ENCODE results near the gene RRAD. TPM values are rescaled to one million over a fixed set of nuclear protein-coding genes. Genes with fewer than 3 reads are reported as not detected.
A peak's percentile ranks its signal among the peaks of the same experiment; 100 is the strongest.

The RRAD gene
- total and polyA plus RNA-seq, 2 of the 4 experiments (the other 2 are of a cell fraction): 1.3 to 2.1 TPM

DNA sequence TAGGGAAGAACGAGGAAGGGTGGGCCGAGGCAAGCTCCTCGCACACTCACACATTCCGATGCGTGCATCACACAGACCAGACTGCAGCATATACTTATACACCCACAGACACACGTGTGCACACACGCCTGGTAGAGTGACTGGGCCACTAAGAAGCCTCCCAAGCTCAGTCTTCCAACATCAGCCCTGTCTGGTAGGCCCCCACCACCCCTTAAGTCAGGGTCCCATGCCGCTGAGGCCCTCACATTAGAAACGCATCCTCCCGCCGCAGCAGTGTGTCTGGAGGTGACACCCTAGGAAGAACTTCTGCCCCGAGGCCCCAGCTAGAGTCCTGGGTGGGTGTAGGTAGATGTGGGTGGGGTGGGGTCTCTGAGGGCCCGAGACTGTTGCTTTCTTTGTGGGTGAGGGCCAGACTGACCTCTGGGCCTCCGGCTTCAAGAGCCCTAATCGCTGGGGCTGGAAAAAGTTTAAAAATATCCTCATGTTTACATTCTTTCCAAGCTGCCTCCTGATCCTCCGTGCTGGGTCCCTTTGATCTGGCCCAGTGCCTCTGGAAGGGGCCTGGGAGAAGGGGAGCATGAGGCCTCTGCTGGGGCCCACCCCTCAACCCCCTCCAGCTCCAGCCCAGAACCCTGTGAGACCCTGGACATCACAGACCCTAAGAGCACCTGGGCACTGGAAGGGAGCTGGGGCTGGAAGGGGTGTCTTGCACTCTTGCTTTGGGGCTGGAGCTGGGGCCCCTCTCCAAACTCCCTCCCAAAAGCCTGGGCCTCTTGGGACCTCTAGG is 20.3 kb downstream of the RRAD start:
- dilution Hi-C loops (cut with HindIII; ENCODE audit: low sequenced_read_pairs, unreplicated experiment): no loop called here
- TF ChIP-seq MXI1 (IDR thresholded peaks at IDR 0.05; ENCODE audit: borderline replicate concordance, low read depth, low read length): peak; percentile 51; the same call in 1 of the 2 replicates
- TF ChIP-seq, protein P1, sequence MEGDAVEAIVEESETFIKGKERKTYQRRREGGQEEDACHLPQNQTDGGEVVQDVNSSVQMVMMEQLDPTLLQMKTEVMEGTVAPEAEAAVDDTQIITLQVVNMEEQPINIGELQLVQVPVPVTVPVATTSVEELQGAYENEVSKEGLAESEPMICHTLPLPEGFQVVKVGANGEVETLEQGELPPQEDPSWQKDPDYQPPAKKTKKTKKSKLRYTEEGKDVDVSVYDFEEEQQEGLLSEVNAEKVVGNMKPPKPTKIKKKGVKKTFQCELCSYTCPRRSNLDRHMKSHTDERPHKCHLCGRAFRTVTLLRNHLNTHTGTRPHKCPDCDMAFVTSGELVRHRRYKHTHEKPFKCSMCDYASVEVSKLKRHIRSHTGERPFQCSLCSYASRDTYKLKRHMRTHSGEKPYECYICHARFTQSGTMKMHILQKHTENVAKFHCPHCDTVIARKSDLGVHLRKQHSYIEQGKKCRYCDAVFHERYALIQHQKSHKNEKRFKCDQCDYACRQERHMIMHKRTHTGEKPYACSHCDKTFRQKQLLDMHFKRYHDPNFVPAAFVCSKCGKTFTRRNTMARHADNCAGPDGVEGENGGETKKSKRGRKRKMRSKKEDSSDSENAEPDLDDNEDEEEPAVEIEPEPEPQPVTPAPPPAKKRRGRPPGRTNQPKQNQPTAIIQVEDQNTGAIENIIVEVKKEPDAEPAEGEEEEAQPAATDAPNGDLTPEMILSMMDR (conservative IDR thresholded peaks at IDR 0.05; ENCODE audit: low read depth, low read length): no peak
- TF ChIP-seq CHD1 (IDR thresholded peaks at IDR 0.05; ENCODE audit: low read depth, low read length): peak; percentile 51; the same call in 1 of the 2 replicates
- TF ChIP-seq CEBPB (IDR thresholded peaks at IDR 0.05; ENCODE audit: low read depth, low read length): no peak
- no peak for TF ChIP-seq RCOR1 (IDR thresholded peaks at IDR 0.05; ENCODE audit: insufficient replicate concordance, low read length)
- no peak for TF ChIP-seq RFX5 (IDR thresholded peaks at IDR 0.05; ENCODE audit: low read depth, low read length)
- TF ChIP-seq, protein P2, sequence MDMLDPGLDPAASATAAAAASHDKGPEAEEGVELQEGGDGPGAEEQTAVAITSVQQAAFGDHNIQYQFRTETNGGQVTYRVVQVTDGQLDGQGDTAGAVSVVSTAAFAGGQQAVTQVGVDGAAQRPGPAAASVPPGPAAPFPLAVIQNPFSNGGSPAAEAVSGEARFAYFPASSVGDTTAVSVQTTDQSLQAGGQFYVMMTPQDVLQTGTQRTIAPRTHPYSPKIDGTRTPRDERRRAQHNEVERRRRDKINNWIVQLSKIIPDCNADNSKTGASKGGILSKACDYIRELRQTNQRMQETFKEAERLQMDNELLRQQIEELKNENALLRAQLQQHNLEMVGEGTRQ (IDR thresholded peaks at IDR 0.05; ENCODE audit: low read depth, low read length): peak; percentile 51; the same call in 1 of the 2 replicates
- TF ChIP-seq BHLHE40 (IDR thresholded peaks at IDR 0.05; ENCODE audit: low read depth, low read length): peak; percentile 75
- TF ChIP-seq FOS (IDR thresholded peaks at IDR 0.05; ENCODE audit: low read depth, low read length): peak; percentile 1; the same call in 1 of the 2 replicates
- TF ChIP-seq, protein P3, sequence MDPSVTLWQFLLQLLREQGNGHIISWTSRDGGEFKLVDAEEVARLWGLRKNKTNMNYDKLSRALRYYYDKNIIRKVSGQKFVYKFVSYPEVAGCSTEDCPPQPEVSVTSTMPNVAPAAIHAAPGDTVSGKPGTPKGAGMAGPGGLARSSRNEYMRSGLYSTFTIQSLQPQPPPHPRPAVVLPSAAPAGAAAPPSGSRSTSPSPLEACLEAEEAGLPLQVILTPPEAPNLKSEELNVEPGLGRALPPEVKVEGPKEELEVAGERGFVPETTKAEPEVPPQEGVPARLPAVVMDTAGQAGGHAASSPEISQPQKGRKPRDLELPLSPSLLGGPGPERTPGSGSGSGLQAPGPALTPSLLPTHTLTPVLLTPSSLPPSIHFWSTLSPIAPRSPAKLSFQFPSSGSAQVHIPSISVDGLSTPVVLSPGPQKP (IDR thresholded peaks at IDR 0.05; ENCODE audit: borderline replicate concordance, low read depth, low read length): no peak
- TF ChIP-seq MAZ (IDR thresholded peaks at IDR 0.05; ENCODE audit: borderline replicate concordance, low read depth, low read length): peak; percentile 15; the same call in 1 of the 2 replicates
- H4K8ac ChIP-seq (ENCODE audit: low read depth in 2 of 2, low read length in 2 of 2): peak overlapping the region; percentile 52 to 97; a peak in 3 of 4 replicates

More for the DNA sequence above, 20.3 kb downstream of the RRAD start:
- H3K4me1 ChIP-seq (ENCODE audit: control insufficient read depth, insufficient read depth, low read length): peaks cover 36% of the 10 kb centered on the region
- H2BK20ac ChIP-seq (ENCODE audit: low read depth, low read length): peak overlapping the region; percentile 95
- H3K23ac ChIP-seq (ENCODE audit: low read depth, low read length): peak overlapping the region; percentile 98
- H3K9me1 ChIP-seq (ENCODE audit: insufficient read depth, low read length): peaks cover 42% of the 10 kb centered on the region
- peak overlapping the region; percentile 98 for H2BK120ac ChIP-seq (ENCODE audit: low read depth, low read length)
- peak overlapping the region; percentile 61 for H2BK5ac ChIP-seq (ENCODE audit: low read depth, low read length, poor library complexity, severe bottlenecking)
- 30% methylated on average over 2 of the region's 16 CpGs; no CpG with 5 or more reads in 1 of the 2 experiments for WGBS, 2 experiments (ENCODE audit: extremely low coverage in 2 of 2, insufficient read length in 1 of 2)
- DNase-seq (peak; percentile 82), ATAC-seq (ENCODE audit: low read depth) (peak; percentile 68)
- H4K91ac ChIP-seq (ENCODE audit: insufficient read depth, low read depth, low read length): peak overlapping the region; percentile 89
- peak overlapping the region; percentile 96 for H3K4ac ChIP-seq (ENCODE audit: low read depth, low read length)
- H2BK15ac ChIP-seq (ENCODE audit: low read depth, low read length): peak overlapping the region; percentile 80; the same call in 2 of the 3 replicates
- peak overlapping the region; percentile 90 for H3K14ac ChIP-seq (replicated peaks; ENCODE audit: low read depth, low read length)
- peak overlapping the region; percentile 89; the same call in 1 of the 2 replicates for H2AK5ac ChIP-seq (ENCODE audit: low read depth, low read length)
- H3K36me3 ChIP-seq (ENCODE audit: control insufficient read depth, insufficient read depth, low read length): no peaks in the 10 kb centered on the region
- H4K5ac ChIP-seq (ENCODE audit: low read depth, low read length): peak overlapping the region; percentile 65
- peak overlapping the region; percentile 85 for H3K18ac ChIP-seq (ENCODE audit: low read depth, low read length)
- in situ Hi-C loops (cut with MboI; ENCODE audit: low sequenced_read_pairs): no loop called here
- peak overlapping the region; percentile 61 for H3K27ac ChIP-seq (ENCODE audit: insufficient read depth, low read length)
- H3K27me3 ChIP-seq (ENCODE audit: control insufficient read depth, insufficient read depth, low read length): no peaks in the 10 kb centered on the region
- no peaks in the 10 kb centered on the region for H4K20me1 ChIP-seq (ENCODE audit: insufficient read depth, low read length)
- peak overlapping the region; percentile 45 for H2AK9ac ChIP-seq (replicated peaks; ENCODE audit: low read depth, low read length, poor library complexity)
- peak overlapping the region; percentile 54 for H3K4me2 ChIP-seq (ENCODE audit: low read depth, low read length)
- no peak overlapping the region for H3K4me3 ChIP-seq (ENCODE audit: insufficient read depth, low read depth, low read length)
- no peaks in the 10 kb centered on the region for H3K9me3 ChIP-seq (ENCODE audit: control insufficient read depth, insufficient read depth, low read length)
- CTCF ChIA-PET: interaction anchor here (1.0 to 1.4 kb wide), 3 partner anchors 24 to 250 kb away, joined by 3 to 5 read pairs (median 4); no protein-coding TSS in a partner anchor
- H3K79me1 ChIP-seq (ENCODE audit: low read depth in 1 of 2, low read length in 2 of 2): peaks cover 0 to 10% of the 10 kb centered on the region in 2 experiments; a peak in 2 of 4 replicates
- H3K56ac ChIP-seq (ENCODE audit: extremely low read depth, insufficient read depth, low read length): peak overlapping the region; percentile 42; the same call in 1 of the 2 replicates
- BruUV-seq (replicated peaks): no TSS peak
- H3K9ac ChIP-seq (ENCODE audit: low read depth, low read length): peak overlapping the region; percentile 9; the same call in 1 of the 2 replicates
- peak overlapping the region; percentile 69 for H2AFZ ChIP-seq (replicated peaks; ENCODE audit: low read length, poor library complexity)
- POLR2A ChIA-PET (ENCODE audit: unreplicated experiment): interaction anchor here (0.5 kb wide), 1 partner anchor 15 kb away, joined by 4 read pairs; no protein-coding TSS in a partner anchor
- intact Hi-C loops (cut with micrococcal nuclease): no loop called here

Measured in IMR-90 (cell line).